Suprapubic skin (tissue), 4 donors: ENCODE measurements around the gene TNFRSF13B. TPM values are rescaled to one million over a fixed set of nuclear protein-coding genes. Genes with fewer than 3 reads are reported as not detected.

Source experiments
- DNase-seq, 2 donors: peaks; one replicate each; pipeline ENCODE4 v3.0.0-alpha.2; 2019; ENCODE audit warnings: low spot score in 2 of 2
- H3K27ac ChIP-seq: fragments of 200-600 bp; sonication (generic); one replicate; pipeline ENCODE4 v1.5.1; 2019
- H3K27me3 ChIP-seq: fragments of 200-600 bp; sonication (generic); one replicate; pipeline ENCODE4 v1.5.1; 2019
- H3K36me3 ChIP-seq: fragments of 200-600 bp; sonication (generic); one replicate; pipeline ENCODE4 v1.5.1; 2019
- H3K4me1 ChIP-seq: fragments of 200-600 bp; sonication (generic); one replicate; pipeline ENCODE4 v1.5.1; 2019
- H3K4me3 ChIP-seq: fragments of 200-600 bp; sonication (generic); one replicate; pipeline ENCODE4 v1.5.1; 2019; ENCODE audit warnings: mild to moderate bottlenecking
- H3K9me3 ChIP-seq: fragments of 200-600 bp; sonication (generic); one replicate; pipeline ENCODE4 v1.5.1; 2019
- EP300 ChIP-seq: sonication (generic); formaldehyde crosslinking; IDR thresholded peaks from one replicate; pipeline ENCODE4 v1.6.1; 2017; ENCODE audit warnings: antibody characterized with exemption
- POLR2A ChIP-seq, 2 donors: fragments of 450-650 bp; IDR thresholded peaks; one replicate each; pipeline ENCODE4 v1.6.1; 2017; ENCODE audit warnings: antibody characterized with exemption in 2 of 2, mild to moderate bottlenecking in 2 of 2, moderate library complexity in 2 of 2
- POLR2AphosphoS5 ChIP-seq, 3 donors: sonication (generic); formaldehyde crosslinking; IDR thresholded peaks; one replicate each; pipeline ENCODE4 v1.6.1; 2017; ENCODE audit warnings: antibody characterized with exemption in 3 of 3
- WGBS: methylation state at CpG from one replicate; pipeline ENCODE4 v1.1.5; 2018; 5-methylcytosine and 5-hydroxymethylcytosine counted together
- total RNA-seq, 4 donors: library from RNA; depleted of rRNA; stranded (reverse); fragments of >200 nt; gene quantifications; one replicate each; pipeline ENCODE4 v1.1.0, GENCODE V29; 2016
- TF ChIP-seq, protein P1 (sequence below), 2 donors: fragments of 200-600 bp in 1 of 2; fragments of 450-650 bp in 1 of 2; sonication (generic) in 1 of 2; IDR thresholded peaks; one replicate each; pipeline ENCODE4 v1.5.1; 2016 to 2019; ENCODE audit warnings: antibody characterized with exemption in 2 of 2, mild to moderate bottlenecking in 1 of 2, moderate library complexity in 1 of 2

Gene TNFRSF13B
- total RNA-seq, 4 donors from 2014 or later: 3.8 TPM; not detected in 3

DNA sequence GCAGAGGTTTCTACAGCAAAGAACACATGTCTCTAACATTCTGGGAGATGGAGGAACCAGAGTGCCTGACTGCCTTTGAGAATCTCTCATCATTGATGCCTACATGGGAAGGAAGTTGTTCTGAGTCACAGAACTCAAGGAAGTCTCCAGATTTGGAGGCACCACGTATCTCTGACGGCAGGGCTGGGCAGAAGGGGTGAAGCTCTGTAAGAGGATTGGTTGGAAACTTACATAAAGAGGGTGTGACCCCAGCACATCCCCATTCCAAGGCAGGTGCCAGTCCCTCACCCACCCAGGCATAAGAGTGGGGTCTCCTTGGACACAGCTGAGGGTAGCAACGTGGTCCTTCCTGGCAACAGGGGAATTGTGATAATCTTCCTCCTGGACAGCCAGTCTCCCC is 17.4 kb downstream of the TNFRSF13B start:
- TF ChIP-seq, protein P1, sequence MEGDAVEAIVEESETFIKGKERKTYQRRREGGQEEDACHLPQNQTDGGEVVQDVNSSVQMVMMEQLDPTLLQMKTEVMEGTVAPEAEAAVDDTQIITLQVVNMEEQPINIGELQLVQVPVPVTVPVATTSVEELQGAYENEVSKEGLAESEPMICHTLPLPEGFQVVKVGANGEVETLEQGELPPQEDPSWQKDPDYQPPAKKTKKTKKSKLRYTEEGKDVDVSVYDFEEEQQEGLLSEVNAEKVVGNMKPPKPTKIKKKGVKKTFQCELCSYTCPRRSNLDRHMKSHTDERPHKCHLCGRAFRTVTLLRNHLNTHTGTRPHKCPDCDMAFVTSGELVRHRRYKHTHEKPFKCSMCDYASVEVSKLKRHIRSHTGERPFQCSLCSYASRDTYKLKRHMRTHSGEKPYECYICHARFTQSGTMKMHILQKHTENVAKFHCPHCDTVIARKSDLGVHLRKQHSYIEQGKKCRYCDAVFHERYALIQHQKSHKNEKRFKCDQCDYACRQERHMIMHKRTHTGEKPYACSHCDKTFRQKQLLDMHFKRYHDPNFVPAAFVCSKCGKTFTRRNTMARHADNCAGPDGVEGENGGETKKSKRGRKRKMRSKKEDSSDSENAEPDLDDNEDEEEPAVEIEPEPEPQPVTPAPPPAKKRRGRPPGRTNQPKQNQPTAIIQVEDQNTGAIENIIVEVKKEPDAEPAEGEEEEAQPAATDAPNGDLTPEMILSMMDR (IDR thresholded peaks at IDR 0.05): no peak
- no peak for TF ChIP-seq POLR2A (IDR thresholded peaks at IDR 0.05)
- TF ChIP-seq POLR2AphosphoS5 (IDR thresholded peaks at IDR 0.05): no peak
- no peak for TF ChIP-seq EP300
- WGBS: 51% methylated on average over 3 of the region's 3 CpGs
- peak in 1 of 2 donors; percentile 26 for DNase-seq

DNA sequence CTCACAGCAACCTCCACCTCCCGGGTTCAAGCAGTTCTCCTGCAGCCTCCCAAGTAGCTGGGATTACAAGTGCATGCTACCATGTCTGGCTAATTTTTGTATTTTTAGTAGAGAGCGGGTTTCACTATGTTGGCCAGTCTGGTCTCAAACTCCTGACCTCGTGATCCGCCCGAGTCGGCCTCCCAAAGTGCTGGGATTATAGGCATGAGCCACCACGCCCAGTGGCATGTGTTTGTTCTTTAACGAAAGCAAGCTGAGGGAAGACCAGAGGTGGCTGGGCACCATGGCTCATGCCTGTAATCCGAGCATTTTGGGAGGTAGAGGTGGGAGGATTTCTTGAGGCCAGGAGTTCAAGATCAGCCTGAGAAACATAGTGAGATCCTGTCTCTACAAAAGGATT is 18.1 kb downstream of the TNFRSF13B start:
- no peaks in the 10 kb centered on the region for H3K36me3 ChIP-seq
- no peak overlapping the region for H3K27ac ChIP-seq
- peak in 1 of 2 donors; percentile 65 for DNase-seq
- H3K4me1 ChIP-seq: no peaks in the 10 kb centered on the region
- TF ChIP-seq POLR2A (IDR thresholded peaks at IDR 0.05): no peak
- no peak for TF ChIP-seq EP300
- TF ChIP-seq POLR2AphosphoS5 (IDR thresholded peaks at IDR 0.05): no peak
- TF ChIP-seq, protein P1 (IDR thresholded peaks at IDR 0.05): no peak
- H3K27me3 ChIP-seq: peaks cover 40% of the 10 kb centered on the region
- no peak overlapping the region for H3K4me3 ChIP-seq
- WGBS: 74% methylated on average over 9 of the region's 9 CpGs
- no peaks in the 10 kb centered on the region for H3K9me3 ChIP-seq

More for the DNA sequence above, 17.4 kb downstream of the TNFRSF13B start:
- Histone ChIP-seq H3K4me3 (no peak overlapping the region), H3K4me1 (no peaks in the 10 kb centered on the region), H3K27me3 (peaks cover 40% of the 10 kb centered on the region), H3K9me3 (no peaks in the 10 kb centered on the region), H3K27ac (no peak overlapping the region), H3K36me3 (no peaks in the 10 kb centered on the region)

DNA sequence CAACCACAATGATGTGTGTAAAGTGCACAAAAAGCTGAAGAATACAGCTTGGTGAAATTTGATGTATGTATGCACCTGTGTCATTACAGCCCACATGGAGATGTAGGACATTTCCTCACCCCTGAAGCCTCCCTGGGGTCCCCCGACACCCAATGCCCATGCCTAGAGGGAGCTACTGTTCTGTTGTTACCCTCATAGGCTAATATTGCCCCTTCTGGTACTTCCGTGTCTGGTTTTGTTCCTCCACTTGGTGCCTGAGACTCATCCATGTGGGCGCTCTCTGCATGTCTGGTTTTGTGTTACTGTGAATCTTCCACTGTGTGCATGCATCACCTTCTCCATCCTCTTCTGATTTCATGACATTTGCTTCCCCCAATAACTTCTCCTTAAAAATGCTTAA is 18.6 kb downstream of the TNFRSF13B start:
- WGBS: 80% methylated on average over 3 of the region's 3 CpGs
- Histone ChIP-seq H3K27ac (no peak overlapping the region), H3K4me1 (no peaks in the 10 kb centered on the region), H3K27me3 (peaks cover 40% of the 10 kb centered on the region), H3K9me3 (no peaks in the 10 kb centered on the region), H3K4me3 (no peak overlapping the region), H3K36me3 (no peaks in the 10 kb centered on the region)
- no peak for TF ChIP-seq POLR2A (IDR thresholded peaks at IDR 0.05)
- no peak for TF ChIP-seq POLR2AphosphoS5 (IDR thresholded peaks at IDR 0.05)
- no peak for TF ChIP-seq EP300
- TF ChIP-seq, protein P1 (IDR thresholded peaks at IDR 0.05): no peak
- peak in 1 of 2 donors; percentile 34 for DNase-seq

DNA sequence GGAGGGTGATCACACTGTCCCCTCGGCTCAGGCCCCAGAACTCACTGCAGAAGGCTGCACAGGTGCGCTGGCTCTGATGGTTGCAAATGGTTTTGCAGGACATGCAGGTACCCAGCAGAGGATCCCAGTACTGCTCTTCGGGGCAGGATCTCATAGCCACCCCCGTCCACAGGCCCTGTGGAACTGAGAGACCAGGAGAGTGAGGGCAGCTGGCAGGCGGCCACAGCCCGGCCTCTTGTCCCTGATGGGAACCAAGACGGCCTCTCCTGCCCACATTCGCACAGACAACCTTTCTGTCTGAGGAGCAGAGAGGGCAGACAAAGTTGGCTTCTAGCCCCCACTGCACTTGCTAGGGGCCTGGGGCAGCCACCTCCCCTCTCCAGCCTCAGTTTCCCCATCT is 19.5 kb downstream of the TNFRSF13B start:
- WGBS: 74% methylated on average over 8 of the region's 8 CpGs
- no peak for TF ChIP-seq EP300
- no peak for TF ChIP-seq POLR2AphosphoS5 (IDR thresholded peaks at IDR 0.05)
- TF ChIP-seq, protein P1 (IDR thresholded peaks at IDR 0.05): no peak
- TF ChIP-seq POLR2A (IDR thresholded peaks at IDR 0.05): no peak
- no peak overlapping the region for H3K4me3 ChIP-seq
- no peaks in the 10 kb centered on the region for H3K36me3 ChIP-seq
- DNase-seq: peak in 1 of 2 donors; percentile 45
- H3K9me3 ChIP-seq: no peaks in the 10 kb centered on the region
- no peak overlapping the region for H3K27ac ChIP-seq
- no peaks in the 10 kb centered on the region for H3K4me1 ChIP-seq
- peaks cover 40% of the 10 kb centered on the region for H3K27me3 ChIP-seq

DNA sequence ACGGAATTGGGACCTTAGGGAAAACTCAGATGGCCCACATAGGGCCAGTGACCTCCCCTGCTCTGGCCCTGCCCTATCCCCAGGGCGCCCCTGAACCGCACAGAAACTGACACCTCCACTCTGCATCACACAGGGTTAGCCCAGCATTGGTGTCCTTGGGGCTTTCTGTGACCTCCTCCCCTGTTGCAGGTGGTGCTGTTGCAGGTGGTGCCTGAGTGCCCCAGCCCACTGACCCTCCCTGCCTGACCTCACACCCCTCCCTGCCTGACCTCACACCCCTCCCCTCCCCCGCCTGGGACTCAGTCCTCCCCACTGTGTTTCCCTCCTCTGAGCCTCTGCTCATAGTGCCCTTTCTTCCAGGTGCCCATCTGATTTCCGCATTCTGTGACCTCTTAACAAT is 21.4 kb downstream of the TNFRSF13B start:
- no peak for TF ChIP-seq POLR2A (IDR thresholded peaks at IDR 0.05)
- TF ChIP-seq POLR2AphosphoS5 (IDR thresholded peaks at IDR 0.05): no peak
- TF ChIP-seq EP300: no peak
- TF ChIP-seq, protein P1 (IDR thresholded peaks at IDR 0.05): no peak
- 81% methylated on average over 5 of the region's 5 CpGs for WGBS
- peak in 1 of 2 donors; percentile 41 for DNase-seq

More for the DNA sequence above, 21.4 kb downstream of the TNFRSF13B start:
- no peaks in the 10 kb centered on the region for H3K36me3 ChIP-seq
- H3K27me3 ChIP-seq: peaks cover 24% of the 10 kb centered on the region
- H3K4me1 ChIP-seq: no peaks in the 10 kb centered on the region
- H3K9me3 ChIP-seq: no peaks in the 10 kb centered on the region
- H3K4me3 ChIP-seq: no peak overlapping the region
- no peak overlapping the region for H3K27ac ChIP-seq
